Nephron (organoid): ENCODE results near the gene DIO1.

Source experiments
- H3K27ac Mint-ChIP-seq, 3 experiments: 2 replicates each; pipeline ENCODE4 v1.8.0; 2020; ENCODE audit warnings: mixed read lengths in 3 of 3, mild to moderate bottlenecking in 2 of 3, moderate library complexity in 1 of 3
- H3K27me3 Mint-ChIP-seq: 2 replicates; pipeline ENCODE4 v1.8.0; 2021; ENCODE audit warnings: low read depth, mild to moderate bottlenecking, moderate library complexity, mixed read lengths
- H3K36me3 Mint-ChIP-seq: 2 replicates; pipeline ENCODE4 v1.8.0; 2020; ENCODE audit warnings: low read depth, mixed read lengths
- H3K4me1 Mint-ChIP-seq: 2 replicates; pipeline ENCODE4 v1.8.0; 2020; ENCODE audit warnings: mixed read lengths
- H3K4me3 Mint-ChIP-seq, 3 experiments: 2 replicates each; pipeline ENCODE4 v1.8.0; 2020; ENCODE audit warnings: mild to moderate bottlenecking in 3 of 3, mixed read lengths in 3 of 3, moderate library complexity in 2 of 3
- H3K9me3 Mint-ChIP-seq: 2 replicates; pipeline ENCODE4 v1.8.0; 2020; ENCODE audit warnings: mixed read lengths
- TF ChIP-seq, protein P1 (sequence below), 3 experiments: fragments of 200-600 bp; sonication (generic); IDR thresholded peaks; one replicate each; pipeline ENCODE4 v1.5.0; 2021; ENCODE audit warnings: antibody characterized with exemption in 3 of 3; ENCODE audit not compliant: unreplicated experiment in 3 of 3

Gene DIO1

DNA sequence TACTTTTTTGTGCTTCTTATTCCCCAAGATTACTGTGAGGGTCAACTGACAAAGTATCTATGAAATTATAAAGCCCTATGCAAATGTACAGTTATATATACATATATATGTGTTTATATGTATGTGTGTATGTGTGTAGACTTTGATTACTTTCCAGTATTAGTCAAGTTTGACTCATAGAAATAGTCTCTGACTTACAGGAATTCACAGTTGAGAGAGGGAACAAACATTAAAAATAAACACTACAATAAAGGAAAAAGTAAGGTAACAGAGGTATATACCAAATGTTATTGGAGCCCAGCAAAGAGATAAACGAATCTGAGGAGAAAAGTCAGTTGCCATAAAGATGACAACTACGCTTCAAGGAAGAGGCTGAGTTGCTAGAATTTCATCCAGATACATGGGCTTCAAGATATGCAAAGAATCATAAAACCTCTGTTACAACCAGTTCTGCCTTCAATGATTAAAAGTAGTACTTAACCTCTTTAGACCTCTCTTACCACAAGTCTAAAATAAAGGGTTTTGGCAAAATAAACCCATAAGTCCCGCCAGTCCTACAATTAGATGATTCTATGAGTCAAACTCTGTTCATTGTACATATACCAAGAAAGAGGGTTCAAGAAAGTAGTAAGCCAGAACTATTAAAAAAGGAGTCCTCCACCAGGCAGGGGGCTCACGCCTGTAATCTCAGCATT, 44.3 kb downstream of the DIO1 start:
- Mint-ChIP-seq H3K4me3 (no peak overlapping the region), H3K27me3 (no peaks in the 10 kb centered on the region), H3K27ac (no peak overlapping the region), H3K9me3 (peaks cover 23% of the 10 kb centered on the region), H3K36me3 (peaks cover 72% of the 10 kb centered on the region), H3K4me1 (peaks cover 5% of the 10 kb centered on the region)
- TF ChIP-seq, protein P1, sequence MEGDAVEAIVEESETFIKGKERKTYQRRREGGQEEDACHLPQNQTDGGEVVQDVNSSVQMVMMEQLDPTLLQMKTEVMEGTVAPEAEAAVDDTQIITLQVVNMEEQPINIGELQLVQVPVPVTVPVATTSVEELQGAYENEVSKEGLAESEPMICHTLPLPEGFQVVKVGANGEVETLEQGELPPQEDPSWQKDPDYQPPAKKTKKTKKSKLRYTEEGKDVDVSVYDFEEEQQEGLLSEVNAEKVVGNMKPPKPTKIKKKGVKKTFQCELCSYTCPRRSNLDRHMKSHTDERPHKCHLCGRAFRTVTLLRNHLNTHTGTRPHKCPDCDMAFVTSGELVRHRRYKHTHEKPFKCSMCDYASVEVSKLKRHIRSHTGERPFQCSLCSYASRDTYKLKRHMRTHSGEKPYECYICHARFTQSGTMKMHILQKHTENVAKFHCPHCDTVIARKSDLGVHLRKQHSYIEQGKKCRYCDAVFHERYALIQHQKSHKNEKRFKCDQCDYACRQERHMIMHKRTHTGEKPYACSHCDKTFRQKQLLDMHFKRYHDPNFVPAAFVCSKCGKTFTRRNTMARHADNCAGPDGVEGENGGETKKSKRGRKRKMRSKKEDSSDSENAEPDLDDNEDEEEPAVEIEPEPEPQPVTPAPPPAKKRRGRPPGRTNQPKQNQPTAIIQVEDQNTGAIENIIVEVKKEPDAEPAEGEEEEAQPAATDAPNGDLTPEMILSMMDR (IDR thresholded peaks at IDR 0.05; ENCODE audit: unreplicated experiment in 3 of 3) = no peak

DNA sequence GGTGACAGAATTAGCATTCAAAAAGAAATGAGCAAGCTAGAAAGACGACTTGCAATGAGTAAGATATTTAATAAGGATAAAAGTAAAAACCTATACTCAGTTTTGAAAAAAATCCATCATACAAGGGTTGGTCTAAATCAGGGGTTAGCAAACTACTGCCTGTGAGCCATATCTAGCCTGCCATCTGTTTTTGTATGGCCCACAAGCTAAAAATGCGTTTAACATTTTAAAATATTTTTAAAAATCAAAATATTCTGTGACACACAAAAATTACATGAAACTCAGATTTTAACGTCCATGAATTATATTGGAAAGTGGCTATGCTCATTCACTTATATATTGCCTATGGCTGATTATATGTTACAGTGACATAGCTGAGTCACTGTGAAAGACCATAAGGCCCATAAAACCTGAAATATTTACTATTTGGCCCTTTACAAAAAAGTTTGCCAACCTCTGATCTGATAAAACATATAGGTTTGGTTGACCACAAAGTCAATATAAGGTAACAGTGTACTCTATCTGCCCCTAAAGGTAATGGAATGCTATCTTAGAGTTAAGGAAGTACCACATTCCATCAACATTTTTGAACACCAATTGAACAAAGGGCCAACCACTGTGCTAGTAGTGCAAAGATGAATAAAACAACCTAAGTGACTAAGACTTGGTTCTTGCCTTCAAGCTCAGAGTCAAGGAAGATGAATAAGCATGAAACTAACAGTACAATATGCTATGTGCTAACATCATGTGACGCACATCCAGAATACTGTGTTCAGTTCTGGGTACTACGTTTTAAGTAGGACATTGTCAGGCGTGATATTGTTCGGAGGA, 48.4 kb downstream of the DIO1 start:
- peaks cover 3% of the 10 kb centered on the region for H3K27me3 Mint-ChIP-seq
- peaks cover 41% of the 10 kb centered on the region for H3K36me3 Mint-ChIP-seq
- H3K9me3 Mint-ChIP-seq = peaks cover 3% of the 10 kb centered on the region
- H3K27ac Mint-ChIP-seq = no peak overlapping the region
- TF ChIP-seq, protein P1 (IDR thresholded peaks at IDR 0.05; ENCODE audit: unreplicated experiment in 3 of 3) = no peak
- peak overlapping the region; percentile 64 to 82 (median 69) for H3K4me3 Mint-ChIP-seq
- peaks cover 26% of the 10 kb centered on the region for H3K4me1 Mint-ChIP-seq

DNA sequence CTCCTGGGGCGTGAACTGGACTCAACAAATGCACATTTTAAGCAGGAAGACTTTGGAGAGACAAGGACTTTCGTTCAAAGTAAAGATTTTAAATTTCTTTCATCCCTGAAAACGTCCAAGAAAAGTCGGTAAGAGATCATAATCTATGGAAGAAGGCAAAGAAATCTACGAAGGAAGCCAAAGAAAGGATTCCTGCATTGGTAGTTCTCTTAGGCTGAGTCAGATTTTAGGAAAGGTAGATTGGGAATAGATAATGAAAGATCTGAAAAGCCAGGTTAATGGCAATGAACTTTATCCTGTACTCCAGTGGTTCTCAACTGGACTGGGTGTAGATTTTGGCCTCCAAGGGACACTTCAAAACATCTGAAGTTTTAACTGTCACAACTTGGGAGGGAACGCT, 49.1 kb downstream of the DIO1 start:
- H3K9me3 Mint-ChIP-seq = no peaks in the 10 kb centered on the region
- TF ChIP-seq, protein P1 (IDR thresholded peaks at IDR 0.05; ENCODE audit: unreplicated experiment in 3 of 3) = no peak
- H3K4me3 Mint-ChIP-seq = peak overlapping the region; percentile 64 to 82 (median 69)
- peaks cover 3% of the 10 kb centered on the region for H3K27me3 Mint-ChIP-seq
- H3K27ac Mint-ChIP-seq = no peak overlapping the region
- peaks cover 34% of the 10 kb centered on the region for H3K36me3 Mint-ChIP-seq
- peaks cover 33% of the 10 kb centered on the region for H3K4me1 Mint-ChIP-seq

DNA sequence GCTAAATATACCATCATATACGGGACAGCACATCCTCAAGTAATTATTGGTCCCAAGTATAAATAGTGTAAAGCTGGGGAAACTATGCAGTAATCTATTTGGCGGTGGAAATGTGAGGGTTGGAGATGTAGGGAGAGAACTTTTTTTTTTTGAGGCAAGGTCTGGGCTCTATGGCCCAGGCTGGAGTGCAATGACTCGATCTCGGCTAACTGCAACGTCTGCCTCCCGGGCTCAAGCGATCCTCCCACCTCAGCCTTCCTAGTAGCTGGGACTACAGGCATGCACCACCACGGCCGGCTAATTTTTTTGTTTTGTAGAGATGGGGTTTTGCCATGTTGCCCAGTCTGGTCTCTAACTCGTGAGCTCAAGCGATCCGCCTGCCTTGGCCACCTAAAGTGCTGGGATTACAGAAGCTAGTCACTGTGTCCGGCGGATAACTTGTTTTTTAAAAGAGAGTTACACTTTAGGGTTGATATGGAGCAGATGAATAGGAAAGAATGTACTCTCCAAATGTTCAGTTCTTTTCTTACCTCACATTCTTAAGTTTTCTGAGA, 49.6 kb downstream of the DIO1 start:
- Mint-ChIP-seq H3K9me3 (no peaks in the 10 kb centered on the region), H3K4me3 (peak overlapping the region; percentile 82 to 96 (median 82)), H3K27me3 (peaks cover 3% of the 10 kb centered on the region), H3K36me3 (peaks cover 29% of the 10 kb centered on the region), H3K27ac (peak overlapping the region in 2 of 3 experiments; percentile 37 to 50), H3K4me1 (peaks cover 38% of the 10 kb centered on the region)
- TF ChIP-seq, protein P1 (IDR thresholded peaks at IDR 0.05; ENCODE audit: unreplicated experiment in 3 of 3) = no peak

DNA sequence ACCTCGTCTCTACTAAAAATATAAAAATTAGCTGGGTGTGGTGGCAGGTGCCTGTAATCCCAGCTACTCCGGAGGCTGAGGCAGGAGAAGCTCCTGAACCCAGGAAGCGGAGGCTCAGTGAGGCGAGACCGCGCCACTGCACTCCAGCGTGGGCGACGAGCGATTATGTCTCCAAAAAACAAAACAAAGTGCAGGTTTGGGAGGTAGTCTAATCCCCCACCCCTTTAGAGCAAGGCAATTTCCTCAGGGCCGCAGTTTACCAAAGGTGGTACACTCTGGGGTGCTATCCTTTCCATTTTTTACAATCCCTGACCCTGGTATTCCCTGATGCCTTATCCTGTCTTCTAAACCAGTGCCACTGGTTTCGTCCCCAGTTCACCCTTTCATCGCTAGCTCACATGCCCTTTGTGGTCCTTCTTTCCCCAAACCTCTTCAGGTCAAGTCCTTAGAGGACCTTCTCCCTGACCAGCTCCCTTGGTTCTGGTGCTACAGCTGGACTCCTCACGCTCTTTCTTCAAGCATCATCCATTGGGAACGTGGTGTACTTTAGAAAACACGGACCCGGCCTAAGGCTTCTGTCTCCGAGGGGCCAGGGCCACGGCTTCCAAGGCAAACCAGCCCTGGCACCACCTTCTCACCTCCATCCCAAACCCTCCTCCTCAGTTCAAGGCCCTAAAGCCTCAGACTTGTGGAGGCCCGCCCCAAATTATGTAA, 50.6 kb downstream of the DIO1 start:
- peaks cover 22% of the 10 kb centered on the region for H3K36me3 Mint-ChIP-seq
- H3K4me3 Mint-ChIP-seq = peak overlapping the region; percentile 94 to 96 (median 95)
- H3K27me3 Mint-ChIP-seq = peaks cover 3% of the 10 kb centered on the region
- TF ChIP-seq, protein P1 (IDR thresholded peaks at IDR 0.05; ENCODE audit: unreplicated experiment in 3 of 3) = no peak
- H3K27ac Mint-ChIP-seq = peak overlapping the region; percentile 84 to 97 (median 93)
- H3K4me1 Mint-ChIP-seq = peaks cover 49% of the 10 kb centered on the region
- H3K9me3 Mint-ChIP-seq = no peaks in the 10 kb centered on the region
